Measurements from ENCODE around the gene SFRP4. TPM values are rescaled to one million over a fixed set of nuclear protein-coding genes. Genes with fewer than 3 reads are reported as not detected.

Gene SFRP4
- total RNA-seq, 1 donor from 2014 or later: 25.7 TPM

DNA sequence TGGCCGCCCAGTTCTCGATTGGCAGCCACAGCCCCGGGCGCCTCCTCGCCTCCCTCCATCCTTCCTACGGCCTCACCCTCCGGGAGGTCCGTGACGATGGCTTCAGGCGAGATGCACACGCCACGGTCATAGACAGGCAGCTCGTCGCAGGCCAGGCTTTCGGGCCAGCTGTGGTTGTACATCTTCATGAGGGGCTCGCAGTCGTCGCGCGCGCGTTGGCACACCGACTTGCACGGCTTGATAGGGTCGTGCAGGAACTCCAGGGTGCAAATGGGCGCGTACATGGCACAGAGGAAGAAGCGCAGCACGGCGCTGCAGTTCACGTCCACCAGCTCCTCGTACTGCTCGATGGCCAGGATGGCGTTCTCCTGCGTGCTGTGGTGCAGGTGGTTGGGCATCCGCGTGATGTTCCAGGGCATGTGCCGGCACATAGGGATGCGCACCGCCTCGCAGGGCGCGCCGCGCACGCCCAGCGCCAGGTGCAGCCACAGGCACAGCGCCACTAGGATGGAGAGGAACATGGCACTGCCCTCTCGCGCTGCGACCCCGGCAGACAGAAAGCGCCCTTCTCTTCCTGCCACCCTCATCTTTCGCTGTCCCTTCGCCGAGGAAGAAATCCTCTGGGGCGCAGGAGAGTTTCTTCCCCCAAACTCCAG lies 472 bp downstream of the SFRP4 start:
- peak in 1 of 2 donors; percentile 68 for DNase-seq (ENCODE audit: low spot score in 2 of 2)
- H3K27ac ChIP-seq: peak overlapping the region; percentile 88
- peaks cover 0 to 3% of the 10 kb centered on the region in 2 donors for H3K4me1 ChIP-seq
- intact Hi-C loops (cut with DNase I): loop anchor here (5.0 to 10.0 kb wide), 3 partner anchors 191 to 306 kb away; no protein-coding TSS in a partner anchor
- TF ChIP-seq, protein P1, sequence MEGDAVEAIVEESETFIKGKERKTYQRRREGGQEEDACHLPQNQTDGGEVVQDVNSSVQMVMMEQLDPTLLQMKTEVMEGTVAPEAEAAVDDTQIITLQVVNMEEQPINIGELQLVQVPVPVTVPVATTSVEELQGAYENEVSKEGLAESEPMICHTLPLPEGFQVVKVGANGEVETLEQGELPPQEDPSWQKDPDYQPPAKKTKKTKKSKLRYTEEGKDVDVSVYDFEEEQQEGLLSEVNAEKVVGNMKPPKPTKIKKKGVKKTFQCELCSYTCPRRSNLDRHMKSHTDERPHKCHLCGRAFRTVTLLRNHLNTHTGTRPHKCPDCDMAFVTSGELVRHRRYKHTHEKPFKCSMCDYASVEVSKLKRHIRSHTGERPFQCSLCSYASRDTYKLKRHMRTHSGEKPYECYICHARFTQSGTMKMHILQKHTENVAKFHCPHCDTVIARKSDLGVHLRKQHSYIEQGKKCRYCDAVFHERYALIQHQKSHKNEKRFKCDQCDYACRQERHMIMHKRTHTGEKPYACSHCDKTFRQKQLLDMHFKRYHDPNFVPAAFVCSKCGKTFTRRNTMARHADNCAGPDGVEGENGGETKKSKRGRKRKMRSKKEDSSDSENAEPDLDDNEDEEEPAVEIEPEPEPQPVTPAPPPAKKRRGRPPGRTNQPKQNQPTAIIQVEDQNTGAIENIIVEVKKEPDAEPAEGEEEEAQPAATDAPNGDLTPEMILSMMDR (IDR thresholded peaks at IDR 0.05): peak in 2 of 3 experiments; percentile 5 to 18
- H3K36me3 ChIP-seq: no peaks in the 10 kb centered on the region
- H3K4me3 ChIP-seq: peak overlapping the region; percentile 67 to 74
- no peaks in the 10 kb centered on the region for H3K27me3 ChIP-seq
- no peaks in the 10 kb centered on the region for H3K9me3 ChIP-seq

DNA sequence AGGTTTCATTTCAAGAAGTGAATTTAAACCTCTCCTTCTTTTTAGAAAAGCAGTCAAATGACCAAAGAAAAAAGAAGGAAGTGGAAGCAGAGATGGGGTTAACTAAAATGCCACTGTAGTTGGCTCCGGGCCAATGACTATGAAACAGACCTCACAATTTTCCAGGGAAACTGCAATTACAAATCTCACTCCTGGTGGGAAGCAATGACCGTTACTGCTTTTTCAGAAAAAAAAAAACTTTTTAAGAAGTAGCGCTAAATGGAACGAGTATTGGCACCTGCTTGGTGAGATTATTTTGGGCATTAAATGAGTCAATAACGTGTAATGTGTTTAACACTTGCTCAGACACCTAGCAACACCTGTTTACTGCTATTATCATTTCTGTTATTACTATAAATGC lies 1.2 kb downstream of the SFRP4 start:
- intact Hi-C loops (cut with DNase I): loop anchor here (5.0 to 10.0 kb wide), 3 partner anchors 191 to 307 kb away; no protein-coding TSS in a partner anchor
- TF ChIP-seq, protein P1 (IDR thresholded peaks at IDR 0.05): no peak
- H3K27me3 ChIP-seq: no peaks in the 10 kb centered on the region
- H3K9me3 ChIP-seq: no peaks in the 10 kb centered on the region
- peak overlapping the region; percentile 67 to 74 for H3K4me3 ChIP-seq
- H3K36me3 ChIP-seq: no peaks in the 10 kb centered on the region
- H3K4me1 ChIP-seq: peaks cover 0 to 3% of the 10 kb centered on the region in 2 donors
- DNase-seq (ENCODE audit: low spot score in 2 of 2): peak in 1 of 2 donors; percentile 71
- H3K27ac ChIP-seq: peak overlapping the region; percentile 88

DNA sequence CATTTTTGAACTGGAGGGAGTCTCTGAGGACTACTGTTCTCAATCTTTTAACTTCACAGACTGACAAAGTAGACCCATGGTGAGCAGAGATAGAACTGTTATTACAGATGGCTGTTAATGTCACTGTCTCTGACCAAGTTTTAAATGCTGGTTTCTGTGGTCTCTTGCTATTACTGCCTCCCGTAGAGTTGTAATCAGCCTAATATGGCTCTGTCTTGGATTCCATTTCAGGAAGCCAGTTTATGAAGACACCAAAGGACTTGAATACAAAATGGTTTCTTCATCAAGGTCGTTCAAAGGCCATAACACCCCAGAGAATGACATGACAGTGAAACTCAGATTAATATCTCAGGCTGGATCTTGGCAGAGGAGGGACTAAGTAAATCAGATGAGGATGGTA lies 3.9 kb downstream of the SFRP4 start:
- intact Hi-C loops (cut with DNase I): loop anchor here (10.0 kb wide), 1 partner anchor 188 kb away; no protein-coding TSS in a partner anchor
- Histone ChIP-seq H3K9me3 (no peaks in the 10 kb centered on the region), H3K27me3 (no peaks in the 10 kb centered on the region), H3K4me1 (peaks cover 0 to 3% of the 10 kb centered on the region in 2 donors), H3K4me3 (no peak overlapping the region), H3K36me3 (no peaks in the 10 kb centered on the region), H3K27ac (peak overlapping the region; percentile 54 to 61)
- DNase-seq (ENCODE audit: low spot score in 2 of 2): no peak
- TF ChIP-seq, protein P1 (IDR thresholded peaks at IDR 0.05): no peak

DNA sequence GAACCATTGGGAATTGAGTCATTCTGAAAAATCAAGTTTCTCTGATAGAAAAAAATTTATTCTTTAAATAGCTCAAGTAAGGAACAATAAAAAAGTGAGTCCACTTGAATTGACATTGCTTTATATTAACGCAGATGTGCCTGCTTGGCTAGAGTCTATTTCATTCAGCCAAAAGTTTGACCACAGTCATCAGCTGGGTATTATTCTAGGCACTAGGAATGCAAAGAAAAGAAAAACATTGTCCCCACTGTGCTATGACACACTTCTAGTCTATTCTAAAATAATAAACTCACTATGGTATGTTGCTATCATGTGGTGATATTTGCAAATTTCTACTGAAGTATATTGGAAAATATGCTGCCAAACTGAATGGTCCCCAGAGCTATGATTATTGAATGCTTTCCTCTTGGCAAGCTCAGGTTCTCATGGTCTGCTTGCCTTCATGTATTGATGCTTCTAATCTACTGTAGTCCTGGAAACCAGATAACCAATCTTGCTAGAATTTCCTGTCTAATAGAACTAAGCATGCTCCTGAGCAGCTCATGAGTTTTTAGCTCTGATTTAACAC lies 8.3 kb downstream of the SFRP4 start:
- no peaks in the 10 kb centered on the region for H3K27me3 ChIP-seq
- H3K9me3 ChIP-seq: no peaks in the 10 kb centered on the region
- no peak for DNase-seq (ENCODE audit: low spot score in 2 of 2)
- TF ChIP-seq, protein P1 (IDR thresholded peaks at IDR 0.05): no peak
- H3K4me1 ChIP-seq: peaks cover 0 to 7% of the 10 kb centered on the region in 2 donors
- intact Hi-C loops (cut with DNase I): no loop called here
- peak overlapping the region; percentile 58 to 64 for H3K27ac ChIP-seq
- peak overlapping the region in 1 of 2 donors; percentile 3 for H3K4me3 ChIP-seq
- H3K36me3 ChIP-seq: peaks cover 3 to 10% of the 10 kb centered on the region in 2 donors

DNA sequence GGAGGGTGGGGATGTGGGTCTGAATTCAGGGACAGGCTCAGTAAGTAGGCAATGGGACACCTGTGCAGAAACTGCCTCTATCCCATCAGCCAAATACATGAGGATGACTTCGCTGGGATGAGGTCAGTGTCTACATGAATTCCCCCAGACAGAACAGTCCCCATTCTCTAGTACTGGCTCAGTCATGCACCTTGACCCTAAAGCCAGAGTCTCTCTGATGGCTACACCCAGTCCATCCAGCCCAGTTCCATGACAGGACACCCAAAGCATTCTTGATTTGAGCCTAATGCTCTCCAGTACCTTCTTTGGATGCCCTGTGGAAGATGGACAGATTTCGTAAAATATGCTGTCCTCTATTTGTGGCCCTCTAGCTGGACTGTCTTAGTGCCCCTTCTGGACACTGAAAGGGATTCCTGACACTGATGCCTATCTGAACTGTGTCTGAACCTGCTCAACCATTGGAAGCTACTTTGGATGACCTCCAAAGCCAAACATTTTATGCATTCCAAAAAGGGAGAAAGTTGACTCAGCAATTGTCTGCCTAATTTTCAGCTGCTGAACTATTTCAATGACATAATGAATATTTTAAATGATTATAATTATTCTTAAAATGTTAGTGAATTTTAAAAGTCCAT lies 14.6 kb downstream of the SFRP4 start:
- Histone ChIP-seq H3K9me3 (no peaks in the 10 kb centered on the region), H3K27ac (no peak overlapping the region), H3K36me3 (peaks cover under 1 to 10% of the 10 kb centered on the region in 2 donors), H3K4me3 (no peak overlapping the region), H3K4me1 (no peaks in the 10 kb centered on the region), H3K27me3 (no peaks in the 10 kb centered on the region)
- DNase-seq (ENCODE audit: low spot score in 2 of 2): no peak
- TF ChIP-seq, protein P1 (IDR thresholded peaks at IDR 0.05): no peak
- intact Hi-C loops (cut with DNase I): loop anchor here (1.0 to 2.0 kb wide), 2 partner anchors 205 to 320 kb away; no protein-coding TSS in a partner anchor
